GM12864 (cell line): ENCODE measurements around the gene FRMD4A.

Source experiments
- DNase-seq: peaks from one replicate; pipeline ENCODE4 v3.0.0-alpha.2; 2011; ENCODE audit warnings: low read depth
- H3K4me3 ChIP-seq: 2 replicates; pipeline ENCODE4 v1.5.1; 2011; ENCODE audit warnings: mild to moderate bottlenecking, low read depth, low read length, control low read depth
- CTCF ChIP-seq: IDR thresholded peaks from 2 replicates; pipeline ENCODE4 v1.5.1; 2011; ENCODE audit warnings: low read depth, mild to moderate bottlenecking, moderate library complexity, low read length, control low read depth, inconsistent platforms; ENCODE audit errors: missing control alignments

Gene FRMD4A

DNA sequence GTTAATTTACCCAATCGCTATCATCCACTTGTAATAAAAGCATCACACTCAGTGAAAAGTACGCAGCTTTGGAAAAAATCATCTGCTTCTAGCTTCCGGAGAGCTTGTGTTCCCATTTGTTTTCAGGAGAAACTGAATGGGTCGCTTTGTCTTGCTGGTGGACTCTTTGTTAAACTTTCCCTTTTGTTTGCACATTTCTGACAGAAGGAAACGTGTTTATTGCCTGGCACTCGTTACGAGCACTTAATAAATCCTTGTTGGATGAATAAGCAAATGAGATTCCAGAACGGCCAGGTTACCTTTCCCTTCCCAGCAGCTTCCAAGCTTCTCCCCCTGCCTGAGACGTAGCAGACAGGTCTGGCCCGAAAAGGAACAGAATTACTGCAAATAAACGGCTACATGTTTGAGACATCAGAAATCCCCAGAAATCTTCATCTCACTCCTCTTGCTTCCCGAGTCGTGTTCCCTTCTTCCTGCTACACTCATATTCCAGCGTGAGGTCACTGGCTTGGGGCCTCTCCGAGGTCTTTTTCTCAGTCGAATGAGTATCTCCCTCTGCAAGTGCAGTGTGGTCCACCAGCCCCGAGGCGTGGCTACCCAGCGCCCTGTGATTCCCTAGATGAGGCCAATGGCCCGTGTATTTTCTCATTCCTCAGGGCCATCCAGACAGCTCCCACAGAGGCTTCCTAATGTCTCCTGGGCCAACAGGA is 167.2 kb downstream of the FRMD4A start:
- H3K4me3 ChIP-seq = no peak overlapping the region
- no peak for DNase-seq
- no peak for TF ChIP-seq CTCF

- no peak overlapping the region for H3K4me3 ChIP-seq
- TF ChIP-seq CTCF = no peak
- no peak for DNase-seq
Observed at GRCh38 chr10:14162629-14163344, 167.9 kb downstream of the FRMD4A start.

- H3K4me3 ChIP-seq = no peak overlapping the region
- DNase-seq = no peak
- no peak for TF ChIP-seq CTCF
Observed at GRCh38 chr10:14162061-14162460, 168.7 kb downstream of the FRMD4A start.

- DNase-seq = no peak
Observed at GRCh38 chr10:14160299-14160698, 170.4 kb downstream of the FRMD4A start.

GRCh38 chr10:14158575-14158974 is 172.1 kb downstream of the FRMD4A start:
- no peak for TF ChIP-seq CTCF
- no peak overlapping the region for H3K4me3 ChIP-seq
- no peak for DNase-seq

More at GRCh38 chr10:14160299-14160698, 170.4 kb downstream of the FRMD4A start:
- no peak for TF ChIP-seq CTCF
- no peak overlapping the region for H3K4me3 ChIP-seq

GRCh38 chr10:14156104-14156503 is 174.6 kb downstream of the FRMD4A start:
- no peak for DNase-seq
- no peak overlapping the region for H3K4me3 ChIP-seq
- no peak for TF ChIP-seq CTCF
